Measurements from ENCODE around the gene AKT3.

DNA sequence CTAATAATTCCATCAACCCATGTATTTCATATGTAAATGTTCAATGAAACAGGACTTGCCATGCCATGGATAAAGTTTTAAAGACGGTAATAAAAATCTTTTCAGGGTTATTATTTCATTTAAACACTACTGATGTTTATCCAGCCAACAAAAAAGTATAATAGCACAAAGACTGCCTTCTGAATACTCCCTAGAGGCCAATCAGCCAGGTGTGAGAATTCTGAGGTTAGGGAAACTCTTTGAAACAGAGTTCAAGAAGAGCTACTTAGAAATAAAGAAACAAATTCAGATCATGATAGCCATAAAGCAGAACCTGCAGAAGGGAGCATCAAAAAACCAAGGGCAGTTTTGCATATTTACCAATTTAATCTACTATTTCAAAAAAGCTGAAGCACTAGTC is 48.7 kb downstream of the AKT3 start:
- TF ChIP-seq CTCF (IDR thresholded peaks at IDR 0.05): no peak
- TF ChIP-seq POLR2A (IDR thresholded peaks at IDR 0.05): no peak
